Body of pancreas (tissue), 4 donors: ENCODE results near the gene ETHE1.

Experiments used
- POLR2A ChIP-seq, 3 donors: fragments of 450-650 bp; IDR thresholded peaks; one replicate each; pipeline ENCODE4 v1.6.1; 2016; ENCODE audit warnings: antibody characterized with exemption in 3 of 3, mild to moderate bottlenecking in 2 of 3
- TF ChIP-seq, protein P1 (sequence below), 7 experiments: fragments of 450-650 bp in 4 of 7; fragments of 200-600 bp in 3 of 7; sonication (generic) in 3 of 7; IDR thresholded peaks; one replicate each; pipeline ENCODE4 v1.5.1; 2016 to 2019; ENCODE audit warnings: antibody characterized with exemption in 7 of 7

DNA sequence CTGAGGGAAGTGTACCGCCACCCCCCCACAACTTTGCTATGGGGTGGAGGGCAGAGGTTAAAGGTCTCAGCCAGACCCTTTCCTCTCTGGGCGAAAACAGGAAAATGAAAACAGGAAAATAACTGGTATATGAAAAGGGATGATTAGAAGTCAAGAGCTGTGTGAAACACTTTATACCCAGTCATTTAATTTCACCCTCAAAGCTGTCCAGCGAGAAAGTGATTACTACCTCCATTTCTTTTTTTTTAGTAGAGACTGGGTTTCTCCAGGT lies 21.9 kb downstream of the ETHE1 start:
- TF ChIP-seq, protein P1, sequence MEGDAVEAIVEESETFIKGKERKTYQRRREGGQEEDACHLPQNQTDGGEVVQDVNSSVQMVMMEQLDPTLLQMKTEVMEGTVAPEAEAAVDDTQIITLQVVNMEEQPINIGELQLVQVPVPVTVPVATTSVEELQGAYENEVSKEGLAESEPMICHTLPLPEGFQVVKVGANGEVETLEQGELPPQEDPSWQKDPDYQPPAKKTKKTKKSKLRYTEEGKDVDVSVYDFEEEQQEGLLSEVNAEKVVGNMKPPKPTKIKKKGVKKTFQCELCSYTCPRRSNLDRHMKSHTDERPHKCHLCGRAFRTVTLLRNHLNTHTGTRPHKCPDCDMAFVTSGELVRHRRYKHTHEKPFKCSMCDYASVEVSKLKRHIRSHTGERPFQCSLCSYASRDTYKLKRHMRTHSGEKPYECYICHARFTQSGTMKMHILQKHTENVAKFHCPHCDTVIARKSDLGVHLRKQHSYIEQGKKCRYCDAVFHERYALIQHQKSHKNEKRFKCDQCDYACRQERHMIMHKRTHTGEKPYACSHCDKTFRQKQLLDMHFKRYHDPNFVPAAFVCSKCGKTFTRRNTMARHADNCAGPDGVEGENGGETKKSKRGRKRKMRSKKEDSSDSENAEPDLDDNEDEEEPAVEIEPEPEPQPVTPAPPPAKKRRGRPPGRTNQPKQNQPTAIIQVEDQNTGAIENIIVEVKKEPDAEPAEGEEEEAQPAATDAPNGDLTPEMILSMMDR (IDR thresholded peaks at IDR 0.05), result no peak
- no peak for TF ChIP-seq POLR2A (IDR thresholded peaks at IDR 0.05)
